Lung (tissue), 16 donors: Measurements from ENCODE around the gene RTP2. TPM values are rescaled to one million over a fixed set of nuclear protein-coding genes. Genes with fewer than 3 reads are reported as not detected.

Experiments used
- ATAC-seq: fragments of 200-7000 bp; cut with Tn5 transposase; one replicate; pipeline ENCODE4 v1.9.1; 2020; ENCODE audit warnings: moderate number of reproducible peaks; ENCODE audit not compliant: insufficient read depth, low FRiP score
- DNase-seq, 3 donors: peaks; one replicate each; pipeline ENCODE4 v3.0.0-alpha.2; 2013 to 2017
- H3K27ac ChIP-seq, 2 donors: one replicate each; pipeline ENCODE4 v1.5.1; 2013; ENCODE audit warnings: mild to moderate bottlenecking in 2 of 2, moderate library complexity in 2 of 2, control low read depth in 1 of 2, inconsistent platforms in 1 of 2, low read depth in 1 of 2, low read length in 1 of 2
- H3K27me3 ChIP-seq, 3 donors: one replicate each; pipeline ENCODE4 v1.5.1; 2013; ENCODE audit warnings: low read length in 2 of 3; ENCODE audit not compliant: control insufficient read depth in 3 of 3, insufficient read depth in 3 of 3
- H3K36me3 ChIP-seq, 4 donors: one replicate each; pipeline ENCODE4 v1.5.1; 2013; ENCODE audit warnings: low read length in 4 of 4, mild to moderate bottlenecking in 1 of 4, moderate library complexity in 1 of 4; ENCODE audit not compliant: control insufficient read depth in 4 of 4, insufficient read depth in 4 of 4
- H3K4me1 ChIP-seq, 5 donors: one replicate each; pipeline ENCODE4 v1.5.1; 2013; ENCODE audit warnings: low read length in 5 of 5, mild to moderate bottlenecking in 2 of 5, moderate library complexity in 1 of 5; ENCODE audit not compliant: control insufficient read depth in 5 of 5, insufficient read depth in 5 of 5
- H3K4me3 ChIP-seq: one replicate; pipeline ENCODE4 v1.5.1; 2013; ENCODE audit warnings: mild to moderate bottlenecking, control low read depth, moderate library complexity
- H3K9ac ChIP-seq, 2 donors: one replicate each; pipeline ENCODE4 v1.5.1; 2013; ENCODE audit warnings: low read length in 2 of 2, control low read depth in 1 of 2; ENCODE audit not compliant: insufficient read depth in 1 of 2
- H3K9me3 ChIP-seq, 4 donors: one replicate each; pipeline ENCODE4 v1.5.1; 2013; ENCODE audit warnings: low read length in 3 of 4, mild to moderate bottlenecking in 1 of 4, moderate library complexity in 1 of 4; ENCODE audit not compliant: control insufficient read depth in 4 of 4, insufficient read depth in 3 of 4
- WGBS, 2 donors: extraction: QIAGEN DNeasy Blood & Tissue Kit; methylation state at CpG; one replicate each; pipeline ENCODE4 v1.1.7; 2013; 5-methylcytosine and 5-hydroxymethylcytosine counted together
- long read RNA-seq, 5 donors: transcript quantifications; one replicate each; lab custom pipeline, GENCODE V29; 2026
- polyA plus RNA-seq, 2 donors: library from polyadenylated mRNA; stranded (reverse); fragments of 200-250 nt; gene quantifications; one replicate each; pipeline ENCODE4 v1.2.1, GENCODE V29; 2013
- total RNA-seq, 2 donors: library from RNA; depleted of rRNA in 1 of 2; stranded (reverse); fragments of >200 nt in 1 of 2; gene quantifications; one replicate each; pipeline ENCODE4 v1.2.1, GENCODE V29; 2014 to 2021
- TF ChIP-seq, protein P1 (sequence below): IDR thresholded peaks from 2 replicates; pipeline ENCODE4 v1.5.1; 2012; ENCODE audit warnings: mild to moderate bottlenecking; ENCODE audit errors: control extremely low read depth, extremely low read depth
- donor health status: control.
- donor health status: control.
- donor health status: Bipolar disorder and iron deficiency.
- donor health status: healthy.
- donor health status: DM: yes; HTN: yes; CAD: no.

Gene RTP2, protein sequence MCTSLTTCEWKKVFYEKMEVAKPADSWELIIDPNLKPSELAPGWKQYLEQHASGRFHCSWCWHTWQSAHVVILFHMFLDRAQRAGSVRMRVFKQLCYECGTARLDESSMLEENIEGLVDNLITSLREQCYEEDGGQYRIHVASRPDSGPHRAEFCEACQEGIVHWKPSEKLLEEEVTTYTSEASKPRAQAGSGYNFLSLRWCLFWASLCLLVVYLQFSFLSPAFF
- total RNA-seq (not detected), polyA plus RNA-seq (not detected)
- long read RNA-seq, donor 1 = 0 reads
- long read RNA-seq, donor 2 = 0 reads
- long read RNA-seq, donor 3 = 0 reads
- long read RNA-seq, donor 4 = 0 reads
- long read RNA-seq, donor 5 = 0 reads

DNA sequence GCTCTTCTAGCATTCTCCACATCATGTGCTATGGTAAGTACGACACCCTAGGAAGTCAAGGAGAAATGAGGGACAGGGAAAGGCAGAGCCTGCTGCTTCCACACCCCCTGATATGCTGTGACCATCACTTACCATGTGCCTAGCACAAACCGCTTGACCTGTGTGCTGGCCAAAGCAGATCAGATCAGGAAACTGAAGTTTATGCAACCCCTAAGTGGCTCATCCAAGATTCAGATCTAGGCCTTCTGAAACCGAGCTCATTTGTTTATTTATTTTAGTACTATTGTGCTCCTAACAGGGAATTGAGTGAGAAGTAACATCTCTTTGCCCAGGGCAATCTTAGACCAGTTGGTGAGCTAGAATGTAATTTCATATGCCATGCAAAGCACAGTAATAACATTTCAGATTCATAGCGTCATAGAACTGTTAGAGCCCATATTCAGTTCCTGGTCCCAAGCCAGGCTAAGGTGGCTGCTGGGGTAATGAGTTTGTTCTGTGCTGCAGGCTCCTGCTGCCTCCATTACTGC is at the start of gene RTP2:
RTP2 (minus strand) TSS at position 51 of the 527 bp plus-strand sequence. CDS start 429 bp downstream, outside the sequence.
- no peak within 1 kb of the TSS for H3K9ac ChIP-seq
- H3K36me3 ChIP-seq = no peaks in the 10 kb centered on the region
- DNase-seq (no peak), ATAC-seq (no peak)
- H3K4me3 ChIP-seq = no peak within 1 kb of the TSS
- H3K27me3 ChIP-seq = no peaks in the 10 kb centered on the region
- WGBS, 2 donors = 55 to 62% methylated on average over 4 of the region's 4 CpGs
- no peaks in the 10 kb centered on the region for H3K9me3 ChIP-seq
- no peaks in the 10 kb centered on the region for H3K4me1 ChIP-seq
- TF ChIP-seq, protein P1, sequence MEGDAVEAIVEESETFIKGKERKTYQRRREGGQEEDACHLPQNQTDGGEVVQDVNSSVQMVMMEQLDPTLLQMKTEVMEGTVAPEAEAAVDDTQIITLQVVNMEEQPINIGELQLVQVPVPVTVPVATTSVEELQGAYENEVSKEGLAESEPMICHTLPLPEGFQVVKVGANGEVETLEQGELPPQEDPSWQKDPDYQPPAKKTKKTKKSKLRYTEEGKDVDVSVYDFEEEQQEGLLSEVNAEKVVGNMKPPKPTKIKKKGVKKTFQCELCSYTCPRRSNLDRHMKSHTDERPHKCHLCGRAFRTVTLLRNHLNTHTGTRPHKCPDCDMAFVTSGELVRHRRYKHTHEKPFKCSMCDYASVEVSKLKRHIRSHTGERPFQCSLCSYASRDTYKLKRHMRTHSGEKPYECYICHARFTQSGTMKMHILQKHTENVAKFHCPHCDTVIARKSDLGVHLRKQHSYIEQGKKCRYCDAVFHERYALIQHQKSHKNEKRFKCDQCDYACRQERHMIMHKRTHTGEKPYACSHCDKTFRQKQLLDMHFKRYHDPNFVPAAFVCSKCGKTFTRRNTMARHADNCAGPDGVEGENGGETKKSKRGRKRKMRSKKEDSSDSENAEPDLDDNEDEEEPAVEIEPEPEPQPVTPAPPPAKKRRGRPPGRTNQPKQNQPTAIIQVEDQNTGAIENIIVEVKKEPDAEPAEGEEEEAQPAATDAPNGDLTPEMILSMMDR = no peak
- H3K27ac ChIP-seq = no peak within 1 kb of the TSS

GRCh38 chr3:187750513-187751123 is 48.3 kb upstream of the RTP2 start:
- Histone ChIP-seq H3K9ac (peak overlapping the region in 1 of 2 donors; percentile 66), H3K36me3 (no peaks in the 10 kb centered on the region), H3K4me3 (no peak overlapping the region), H3K27me3 (no peaks in the 10 kb centered on the region), H3K4me1 (peaks cover 0 to 40% (median 4%) of the 10 kb centered on the region in 5 donors), H3K27ac (peak overlapping the region; percentile 63 to 76), H3K9me3 (no peaks in the 10 kb centered on the region)
- TF ChIP-seq, protein P1 = no peak
- WGBS, 2 donors = 37 to 46% methylated on average over 11 of the region's 11 CpGs
- peak; percentile 65 to 72 (median 71) for DNase-seq
- no peak for ATAC-seq

DNA sequence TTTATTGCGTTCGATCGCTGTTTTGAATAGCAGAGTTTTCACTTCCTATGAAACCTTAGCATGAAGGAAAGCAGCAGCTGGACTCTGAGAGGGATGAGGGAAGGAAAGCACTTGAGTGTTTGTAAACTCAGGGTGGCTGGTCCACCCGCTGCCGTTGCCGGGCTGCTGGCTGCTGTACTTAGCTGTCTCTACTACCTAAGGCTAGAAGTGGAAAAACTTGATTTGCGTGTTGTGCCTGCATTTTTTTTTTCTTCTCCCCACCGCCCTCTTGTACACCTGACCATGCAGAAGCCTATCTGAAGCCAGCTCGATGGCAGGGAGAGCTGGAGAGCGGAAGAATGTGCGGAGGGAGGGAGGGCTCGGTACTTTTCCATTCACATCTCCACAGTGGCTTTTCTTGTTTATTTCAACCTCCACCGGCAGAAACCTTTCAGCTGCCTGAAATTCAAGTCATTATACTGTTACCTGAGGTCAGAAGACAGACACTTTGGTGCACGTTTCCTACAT is 47.7 kb upstream of the RTP2 start:
- peaks cover 0 to 40% (median 4%) of the 10 kb centered on the region in 5 donors for H3K4me1 ChIP-seq
- no peaks in the 10 kb centered on the region for H3K36me3 ChIP-seq
- no peaks in the 10 kb centered on the region for H3K9me3 ChIP-seq
- H3K9ac ChIP-seq = peak overlapping the region in 1 of 2 donors; percentile 66
- TF ChIP-seq, protein P1 = no peak
- 26 to 58% methylated on average over 14 of the region's 14 CpGs for WGBS, 2 donors
- ATAC-seq (peak; percentile 12), DNase-seq (peak; percentile 78 to 93 (median 83))
- H3K27me3 ChIP-seq = no peaks in the 10 kb centered on the region
- H3K27ac ChIP-seq = peak overlapping the region; percentile 63 to 76
- H3K4me3 ChIP-seq = no peak overlapping the region
